Activated CD4-positive, alpha-beta T cell treated with anti-CD3 and anti-CD28 coated beads, Interleukin-2, amount 10 ng/mL, durations not matched to agents 7 days and 5 days (primary cell): ENCODE measurements around the gene OR1G1. TPM values are rescaled to one million over a fixed set of nuclear protein-coding genes. Genes with fewer than 3 reads are reported as not detected.
"Not testable (repeated sequence)": the region's sequence is repeated elsewhere in the genome, so short reads cannot be mapped to it uniquely, and the experiment has no call there.

Experiments
- CTCF ChIA-PET: fragments of 350-600 bp; sonication (Branson Sonifier 250); formaldehyde crosslinking; loops from one replicate; lab custom pipeline; 2021; ENCODE audit warnings: antibody characterized with exemption; lab: Charles Lee
- POLR2A ChIA-PET: fragments of 350-600 bp; sonication (Branson Sonifier 250); formaldehyde crosslinking; loops from one replicate; lab custom pipeline; 2021; ENCODE audit warnings: antibody characterized with exemption; lab: Charles Lee
- DNase-seq: peaks from one replicate; pipeline ENCODE4 v3.0.0-alpha.2; 2020
- H3K27ac Mint-ChIP-seq: one replicate; pipeline ENCODE4 v1.8.0; 2021; ENCODE audit warnings: mild to moderate bottlenecking, moderate library complexity, mixed read lengths
- H3K27me3 Mint-ChIP-seq: one replicate; pipeline ENCODE4 v1.8.0; 2021; ENCODE audit warnings: mixed read lengths
- H3K36me3 Mint-ChIP-seq: one replicate; pipeline ENCODE4 v1.8.0; 2021; ENCODE audit warnings: low read depth, mixed read lengths
- H3K4me1 Mint-ChIP-seq: one replicate; pipeline ENCODE4 v1.8.0; 2021; ENCODE audit warnings: mixed read lengths
- H3K4me3 Mint-ChIP-seq: one replicate; pipeline ENCODE4 v1.8.0; 2021; ENCODE audit warnings: mild to moderate bottlenecking, moderate library complexity, mixed read lengths
- H3K9me3 Mint-ChIP-seq: one replicate; pipeline ENCODE4 v1.8.0; 2021; ENCODE audit warnings: mixed read lengths
- total RNA-seq, 2 experiments: library from RNA; stranded (reverse); gene quantifications; one replicate each; pipeline ENCODE4 v1.2.3, GENCODE V29; 2021

Gene OR1G1
- total RNA-seq: not detected

GRCh38 chr17:3127451-3127850, at the start of gene OR1G1:
OR1G1 (minus strand) TSS chr17:3127551; CDS start chr17:3127551, 0 bp downstream.
- DNase-seq: no peak
- Mint-ChIP-seq H3K9me3 (no peaks in the 10 kb centered on the region), H3K4me1 (no peaks in the 10 kb centered on the region), H3K4me3 (no peak within 1 kb of the TSS), H3K36me3 (no peaks in the 10 kb centered on the region), H3K27me3 (peaks cover 2% of the 10 kb centered on the region), H3K27ac (no peak within 1 kb of the TSS)
- ChIA-PET POLR2A (no interaction called here), CTCF (no interaction called here)

- H3K4me3 Mint-ChIP-seq: no peak overlapping the region
- no peaks in the 10 kb centered on the region for H3K36me3 Mint-ChIP-seq
- H3K27ac Mint-ChIP-seq: no peak overlapping the region
- H3K27me3 Mint-ChIP-seq: peaks cover 2% of the 10 kb centered on the region
- POLR2A ChIA-PET: no interaction called here
- no peak for DNase-seq
- CTCF ChIA-PET: no interaction called here
- peaks cover 6% of the 10 kb centered on the region for H3K9me3 Mint-ChIP-seq
- peaks cover 2% of the 10 kb centered on the region for H3K4me1 Mint-ChIP-seq
Observed at GRCh38 chr17:3167574-3167973, 40.2 kb upstream of the OR1G1 start.

- no peak for DNase-seq
- H3K4me1 Mint-ChIP-seq: no peaks in the 10 kb centered on the region
- POLR2A ChIA-PET: no interaction called here
- no peaks in the 10 kb centered on the region for H3K9me3 Mint-ChIP-seq
- no peaks in the 10 kb centered on the region for H3K36me3 Mint-ChIP-seq
- H3K27me3 Mint-ChIP-seq: peaks cover 8% of the 10 kb centered on the region
- no peak overlapping the region for H3K27ac Mint-ChIP-seq
- H3K4me3 Mint-ChIP-seq: no peak overlapping the region
- CTCF ChIA-PET: no interaction called here
Observed at GRCh38 chr17:3157218-3157617, 29.9 kb upstream of the OR1G1 start.

GRCh38 chr17:3137494-3137893, 10.1 kb upstream of the OR1G1 start:
- CTCF ChIA-PET: not testable (repeated sequence)

GRCh38 chr17:3104322-3104721, 23.0 kb downstream of the OR1G1 start, which contains the start of gene OR1D2:
OR1D2 (minus strand) TSS chr17:3104422; CDS start chr17:3092996, 11,426 bp downstream.
- POLR2A ChIA-PET: no interaction called here
- H3K27ac Mint-ChIP-seq: no peak within 1 kb of the TSS
- no peak for DNase-seq
- CTCF ChIA-PET: no interaction called here
- H3K9me3 Mint-ChIP-seq: peaks cover 5% of the 10 kb centered on the region
- H3K27me3 Mint-ChIP-seq: peaks cover 1% of the 10 kb centered on the region
- H3K36me3 Mint-ChIP-seq: no peaks in the 10 kb centered on the region
- H3K4me1 Mint-ChIP-seq: no peaks in the 10 kb centered on the region
- H3K4me3 Mint-ChIP-seq: no peak within 1 kb of the TSS

More at GRCh38 chr17:3137494-3137893, 10.1 kb upstream of the OR1G1 start:
- DNase-seq, H3K27ac Mint-ChIP-seq, H3K9me3 Mint-ChIP-seq, H3K4me1 Mint-ChIP-seq, POLR2A ChIA-PET, H3K4me3 Mint-ChIP-seq, H3K36me3 Mint-ChIP-seq, H3K27me3 Mint-ChIP-seq: not testable (repeated sequence)

Other genes starting within 250 kb of the OR1G1 start
- gene OR1D5, start 63.9 kb downstream of the OR1G1 start, total RNA-seq: not detected
- gene OR1D2, start 23.1 kb downstream of the OR1G1 start, total RNA-seq: not detected
- not detected for gene OR1A2, start 70.0 kb upstream of the OR1G1 start, total RNA-seq
- not detected for gene OR1A1, start 80.1 kb upstream of the OR1G1 start, total RNA-seq
- gene OR3A1, start 170.8 kb upstream of the OR1G1 start, total RNA-seq: under 1 TPM; 0.44 to 0.64 TPM